Heart right ventricle (tissue), 16 donors: ENCODE measurements around the gene LRRC7. TPM values are rescaled to one million over a fixed set of nuclear protein-coding genes. Genes with fewer than 3 reads are reported as not detected.

Experiments
- ATAC-seq, 8 donors: fragments of 200-7000 bp; cut with Tn5 transposase; one replicate each; pipeline ENCODE4 v1.9.1; 2020; ENCODE audit warnings: mild to moderate bottlenecking in 8 of 8, moderate library complexity in 8 of 8, moderate number of reproducible peaks in 1 of 8
- DNase-seq, 2 donors: peaks; one replicate each; pipeline ENCODE4 v3.0.0-alpha.2; 2020
- H3K27ac ChIP-seq, 10 donors: fragments of 200-600 bp; sonication (generic) in 2 of 10; one replicate each; pipeline versions ENCODE4 v1.5.0 to v1.8.0; 2020 to 2022; ENCODE audit warnings: mild to moderate bottlenecking in 3 of 10
- H3K27me3 ChIP-seq, 7 donors: fragments of 200-600 bp; one replicate each; pipeline ENCODE4 v1.8.0; 2021 to 2022; ENCODE audit warnings: mild to moderate bottlenecking in 2 of 7
- H3K36me3 ChIP-seq, 9 donors: fragments of 200-600 bp; sonication (generic) in 1 of 9; one replicate each; pipeline versions ENCODE4 v1.5.0 to v1.8.0; 2020 to 2022; ENCODE audit warnings: mild to moderate bottlenecking in 2 of 9
- H3K4me1 ChIP-seq, 9 donors: fragments of 200-600 bp; sonication (generic) in 1 of 9; one replicate each; pipeline versions ENCODE4 v1.5.0 to v1.8.0; 2020 to 2022; ENCODE audit warnings: mild to moderate bottlenecking in 4 of 9
- H3K4me3 ChIP-seq, 10 donors: fragments of 200-600 bp; sonication (generic) in 2 of 10; one replicate each; pipeline versions ENCODE4 v1.5.0 to v1.8.0; 2020 to 2022; ENCODE audit warnings: mild to moderate bottlenecking in 7 of 10, moderate library complexity in 2 of 10
- H3K9me3 ChIP-seq, 11 donors: fragments of 200-600 bp in 10 of 11; sonication (generic) in 2 of 11; one replicate each; pipeline versions ENCODE4 v1.5.0 to v1.8.0; 2013 to 2022; ENCODE audit warnings: mild to moderate bottlenecking in 2 of 11, control low read depth in 1 of 11, moderate library complexity in 1 of 11
- WGBS, 2 donors: extraction: QIAGEN DNeasy Blood & Tissue Kit; methylation state at CpG; one replicate each; pipeline ENCODE4 v1.1.7; 2013; ENCODE audit warnings: inconsistent platforms in 1 of 2; 5-methylcytosine and 5-hydroxymethylcytosine counted together
- intact Hi-C, 10 donors: fragments of 100-400 bp; cut with DNase I; formaldehyde crosslinking; loops; one replicate each; pipeline versions ENCODE4 v1.11.1 to v1.14.2; 2022
- polyA plus RNA-seq, 2 donors: library from polyadenylated mRNA; stranded (reverse); fragments of 200-250 nt; gene quantifications; one replicate each; pipeline ENCODE4 v1.2.3, GENCODE V29; 2013
- total RNA-seq, 10 donors: library from RNA; stranded (reverse); fragmentation: NEBNext Ultra II Directional in 3 of 10; extraction: Animal tissue kit (Norgen Biotek cat#: 25700) in 3 of 10; gene quantifications; one replicate each; pipeline versions ENCODE4 v1.2.1 to v1.2.4, GENCODE V29; 2021 to 2023
- TF ChIP-seq, protein P1 (sequence below), 9 donors: fragments of 200-600 bp; sonication (generic) in 2 of 9; IDR thresholded peaks; one replicate each; pipeline versions ENCODE4 v1.5.0 to v1.8.0; 2021 to 2022; ENCODE audit warnings: antibody characterized with exemption in 9 of 9, mild to moderate bottlenecking in 5 of 9, moderate library complexity in 1 of 9
- donor health status: Arrhythmogenic right ventricular cardiomyopathy.
- donor health status: ischemic (EF 13 %, LVEDD 7.1; RV severe dilation, severe dysfunction).
- donor health status: healthy with polysubstance abuse.
- donor health status: DM: no; HTN: yes; CAD: no.
- donor health status: DM: no; HTN: no; CAD: no.
- donor health status: ischemic (EF 25% LVEDD 6.9; RV normal size, moderate dysfunction).
- donor health status: ischemic (EF 25% LVEDD 5.7; RV mildly dilated, moderate dysfunction).
- donor health status: healthy.
- donor health status: DM: yes; HTN: yes; CAD: no.
- donor health status: Ischemic cardiomyopathy.
- donor health status: ischemic (EF 35%, LVEDD 5.7; RV mildly dilated, moderate dysfunction).
- donor health status: nonischemic (EF 11% LVEDD 7.7; RV severe dilation, severe dysfunction).
- donor health status: DM: yes; HTN: yes; CAD: no.
- donor health status: PGD.
- donor health status: ischemic (EF 29% LVEDD 5.4; RV normal size, mild dysfunction).
- donor health status: nonischemic (EF 23%, LVEDD 6.1; RV moderate dilation, normal function).

Gene LRRC7
- total and polyA plus RNA-seq, 12 donors, result 0.03 to 2.1 (median 0.59) TPM

GRCh38 chr1:69982992-69983391 is 415.3 kb downstream of the LRRC7 start:
- intact Hi-C loops, result no loop called here
- DNase-seq (no peak), ATAC-seq (peak in 1 of 8 donors; percentile 27)
- Histone ChIP-seq H3K36me3 (no peaks in the 10 kb centered on the region), H3K4me3 (no peak overlapping the region), H3K9me3 (no peaks in the 10 kb centered on the region), H3K4me1 (no peaks in the 10 kb centered on the region), H3K27ac (no peak overlapping the region), H3K27me3 (no peaks in the 10 kb centered on the region)
- WGBS, 2 donors, result 29 to 48% methylated on average over 1 of the region's 1 CpG
- TF ChIP-seq, protein P1, sequence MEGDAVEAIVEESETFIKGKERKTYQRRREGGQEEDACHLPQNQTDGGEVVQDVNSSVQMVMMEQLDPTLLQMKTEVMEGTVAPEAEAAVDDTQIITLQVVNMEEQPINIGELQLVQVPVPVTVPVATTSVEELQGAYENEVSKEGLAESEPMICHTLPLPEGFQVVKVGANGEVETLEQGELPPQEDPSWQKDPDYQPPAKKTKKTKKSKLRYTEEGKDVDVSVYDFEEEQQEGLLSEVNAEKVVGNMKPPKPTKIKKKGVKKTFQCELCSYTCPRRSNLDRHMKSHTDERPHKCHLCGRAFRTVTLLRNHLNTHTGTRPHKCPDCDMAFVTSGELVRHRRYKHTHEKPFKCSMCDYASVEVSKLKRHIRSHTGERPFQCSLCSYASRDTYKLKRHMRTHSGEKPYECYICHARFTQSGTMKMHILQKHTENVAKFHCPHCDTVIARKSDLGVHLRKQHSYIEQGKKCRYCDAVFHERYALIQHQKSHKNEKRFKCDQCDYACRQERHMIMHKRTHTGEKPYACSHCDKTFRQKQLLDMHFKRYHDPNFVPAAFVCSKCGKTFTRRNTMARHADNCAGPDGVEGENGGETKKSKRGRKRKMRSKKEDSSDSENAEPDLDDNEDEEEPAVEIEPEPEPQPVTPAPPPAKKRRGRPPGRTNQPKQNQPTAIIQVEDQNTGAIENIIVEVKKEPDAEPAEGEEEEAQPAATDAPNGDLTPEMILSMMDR (IDR thresholded peaks at IDR 0.05), result no peak

DNA sequence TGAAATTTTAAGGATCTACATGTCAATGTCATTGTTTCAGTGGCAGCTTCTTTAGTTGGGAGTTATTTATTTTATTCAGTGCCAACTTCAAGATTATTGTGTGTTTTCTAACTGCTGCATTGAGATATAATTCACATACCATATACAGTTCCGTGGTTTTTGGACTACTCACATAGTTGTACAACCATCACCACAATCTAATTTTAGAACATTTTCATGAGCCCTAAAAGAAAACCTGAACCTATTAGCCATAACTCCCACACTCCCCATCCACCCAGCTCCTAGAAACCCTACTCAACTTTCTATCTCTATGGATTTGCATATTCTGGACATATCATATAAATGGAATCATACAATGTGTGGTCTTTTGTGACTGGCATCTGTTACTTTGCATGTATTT is 417.7 kb downstream of the LRRC7 start:
- 82 to 91% methylated on average over 1 of the region's 1 CpG for WGBS, 2 donors
- ATAC-seq, result no peak

GRCh38 chr1:69985901-69986439 is 418.2 kb downstream of the LRRC7 start:
- no peaks in the 10 kb centered on the region for H3K27me3 ChIP-seq
- no peaks in the 10 kb centered on the region for H3K36me3 ChIP-seq
- H3K27ac ChIP-seq, result no peak overlapping the region
- no peak overlapping the region for H3K4me3 ChIP-seq
- no peaks in the 10 kb centered on the region for H3K9me3 ChIP-seq
- DNase-seq (no peak), ATAC-seq (no peak)
- intact Hi-C loops, result no loop called here
- TF ChIP-seq, protein P1 (IDR thresholded peaks at IDR 0.05), result no peak
- no peaks in the 10 kb centered on the region for H3K4me1 ChIP-seq

More for the DNA sequence above, 417.7 kb downstream of the LRRC7 start:
- no peak overlapping the region for H3K4me3 ChIP-seq
- no peaks in the 10 kb centered on the region for H3K36me3 ChIP-seq
- intact Hi-C loops, result no loop called here
- no peak overlapping the region for H3K27ac ChIP-seq
- H3K9me3 ChIP-seq, result no peaks in the 10 kb centered on the region
- no peaks in the 10 kb centered on the region for H3K27me3 ChIP-seq
- TF ChIP-seq, protein P1 (IDR thresholded peaks at IDR 0.05), result no peak
- no peak for DNase-seq
- H3K4me1 ChIP-seq, result no peaks in the 10 kb centered on the region

- H3K36me3 ChIP-seq, result no peaks in the 10 kb centered on the region
- no peaks in the 10 kb centered on the region for H3K9me3 ChIP-seq
- ATAC-seq (no peak), DNase-seq (no peak)
- no peak overlapping the region for H3K4me3 ChIP-seq
- TF ChIP-seq, protein P1 (IDR thresholded peaks at IDR 0.05), result no peak
- H3K4me1 ChIP-seq, result no peaks in the 10 kb centered on the region
- H3K27ac ChIP-seq, result no peak overlapping the region
- intact Hi-C loops, result no loop called here
- H3K27me3 ChIP-seq, result no peaks in the 10 kb centered on the region
- 74 to 81% methylated on average over 1 of the region's 1 CpG for WGBS, 2 donors
These were observed 420.2 kb downstream of the LRRC7 start for GRCh38 chr1:69987881-69988280.
